ENCODE results near the gene PYM1.
"Not testable (repeated sequence)": the region's sequence is repeated elsewhere in the genome, so short reads cannot be mapped to it uniquely, and the experiment has no call there.

The PYM1 gene

DNA sequence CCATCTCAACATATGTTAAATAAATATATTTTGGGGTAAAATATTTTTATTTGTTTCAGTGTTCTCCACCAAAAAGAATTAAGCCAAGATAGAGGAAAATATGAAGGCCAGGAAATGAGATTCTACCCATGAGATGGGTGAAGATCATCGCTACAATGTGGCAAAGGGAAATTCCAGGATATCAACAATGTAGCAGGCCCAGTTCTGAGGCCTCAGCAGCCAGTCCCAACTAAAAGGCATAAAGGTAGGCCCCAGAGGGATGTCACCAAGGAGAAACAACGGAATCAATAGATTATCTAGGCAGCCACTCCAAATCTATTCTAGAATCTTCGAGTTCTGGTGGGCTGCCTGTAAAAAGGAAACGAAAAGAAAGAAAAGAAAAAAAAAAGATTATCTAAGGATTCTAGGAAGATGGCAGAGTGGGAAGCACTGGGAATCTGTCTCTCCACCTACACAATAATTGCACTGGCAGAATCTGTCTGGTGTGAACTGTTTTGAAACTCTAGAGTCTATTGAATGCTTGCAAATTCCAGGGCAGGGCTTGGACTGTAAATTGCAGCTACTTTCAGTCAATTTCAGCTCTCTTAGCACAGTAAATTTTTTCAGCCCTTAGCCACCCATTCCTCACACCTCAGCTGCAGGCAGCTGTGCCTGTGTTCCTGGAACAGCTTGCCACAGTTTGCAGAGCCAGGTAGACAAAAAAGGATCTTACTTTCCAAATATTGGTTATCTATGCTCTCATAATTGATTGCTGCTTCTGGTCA lies 51.8 kb downstream of the PYM1 start:
- TF ChIP-seq, protein P1, sequence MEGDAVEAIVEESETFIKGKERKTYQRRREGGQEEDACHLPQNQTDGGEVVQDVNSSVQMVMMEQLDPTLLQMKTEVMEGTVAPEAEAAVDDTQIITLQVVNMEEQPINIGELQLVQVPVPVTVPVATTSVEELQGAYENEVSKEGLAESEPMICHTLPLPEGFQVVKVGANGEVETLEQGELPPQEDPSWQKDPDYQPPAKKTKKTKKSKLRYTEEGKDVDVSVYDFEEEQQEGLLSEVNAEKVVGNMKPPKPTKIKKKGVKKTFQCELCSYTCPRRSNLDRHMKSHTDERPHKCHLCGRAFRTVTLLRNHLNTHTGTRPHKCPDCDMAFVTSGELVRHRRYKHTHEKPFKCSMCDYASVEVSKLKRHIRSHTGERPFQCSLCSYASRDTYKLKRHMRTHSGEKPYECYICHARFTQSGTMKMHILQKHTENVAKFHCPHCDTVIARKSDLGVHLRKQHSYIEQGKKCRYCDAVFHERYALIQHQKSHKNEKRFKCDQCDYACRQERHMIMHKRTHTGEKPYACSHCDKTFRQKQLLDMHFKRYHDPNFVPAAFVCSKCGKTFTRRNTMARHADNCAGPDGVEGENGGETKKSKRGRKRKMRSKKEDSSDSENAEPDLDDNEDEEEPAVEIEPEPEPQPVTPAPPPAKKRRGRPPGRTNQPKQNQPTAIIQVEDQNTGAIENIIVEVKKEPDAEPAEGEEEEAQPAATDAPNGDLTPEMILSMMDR (conservative IDR thresholded peaks at IDR 0.05), result no peak
- no peak overlapping the region for H3K27ac ChIP-seq

DNA sequence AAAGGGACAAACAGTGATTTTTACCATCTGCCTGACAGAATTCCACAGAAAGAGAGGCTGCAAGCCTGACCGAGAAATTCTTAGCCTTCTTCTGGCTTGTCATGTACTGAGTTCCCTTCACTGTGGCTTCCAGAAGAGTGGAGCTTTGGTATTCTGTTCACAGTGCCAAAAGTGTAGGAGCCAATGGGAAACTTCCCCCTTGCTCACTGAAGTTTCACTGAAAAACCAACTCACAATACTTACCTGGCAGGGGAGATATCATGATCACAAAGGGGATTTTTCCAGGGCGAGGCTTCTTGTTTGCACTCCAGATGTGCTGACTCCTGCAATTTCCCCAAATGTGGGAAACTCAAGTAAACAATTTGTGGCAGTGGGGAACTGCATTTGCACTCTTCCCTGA lies 53.3 kb downstream of the PYM1 start:
- H3K27ac ChIP-seq, result no peak overlapping the region
- TF ChIP-seq, protein P1 (conservative IDR thresholded peaks at IDR 0.05), result no peak

DNA sequence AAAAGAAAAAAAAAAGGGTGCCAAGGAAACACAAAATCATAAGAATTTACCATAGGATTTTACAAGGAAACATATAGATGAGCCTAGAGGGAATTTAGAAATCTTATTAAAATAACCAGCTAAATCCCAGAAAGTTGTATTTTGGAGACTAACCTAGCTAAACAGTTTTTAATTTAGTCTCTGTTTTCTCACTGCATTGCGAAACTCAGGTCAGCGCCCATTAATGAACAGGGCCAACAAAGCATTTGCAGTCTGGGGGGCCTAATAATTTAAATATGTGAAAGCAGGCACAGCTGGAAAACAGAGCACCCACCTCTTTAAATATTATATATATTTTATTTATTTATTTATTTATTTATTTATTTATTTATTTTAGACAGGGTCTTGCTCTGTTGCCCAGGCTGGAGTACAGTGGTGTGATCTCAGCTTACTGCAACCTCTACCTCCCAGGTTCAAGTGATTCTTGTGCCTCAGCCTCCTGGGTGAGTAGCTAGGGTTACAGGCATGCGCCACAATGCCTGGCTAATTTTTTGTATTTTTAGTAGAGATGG lies 61.2 kb downstream of the PYM1 start:
- H3K27ac ChIP-seq, result not testable (repeated sequence)

DNA sequence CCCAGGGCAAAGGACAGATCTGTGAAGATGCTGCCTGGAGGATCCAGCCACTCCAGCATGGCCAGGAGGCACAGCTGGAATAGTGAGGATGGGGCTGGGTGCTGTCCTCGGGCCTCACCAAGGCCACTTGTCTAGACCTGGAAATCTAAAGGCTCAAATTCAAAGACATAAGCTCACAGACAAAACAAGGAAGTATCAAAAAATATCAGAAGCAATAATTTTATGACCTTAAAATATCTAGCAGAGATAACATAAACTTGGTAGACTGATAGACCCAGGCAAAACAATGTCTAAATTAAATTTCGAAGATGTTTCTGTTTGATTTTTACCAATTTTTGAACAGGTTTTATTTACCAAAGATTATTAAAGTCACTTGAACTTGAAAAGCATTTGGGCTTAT lies 62.4 kb downstream of the PYM1 start:
- TF ChIP-seq, protein P1 (conservative IDR thresholded peaks at IDR 0.05), result no peak
- no peak overlapping the region for H3K27ac ChIP-seq

DNA sequence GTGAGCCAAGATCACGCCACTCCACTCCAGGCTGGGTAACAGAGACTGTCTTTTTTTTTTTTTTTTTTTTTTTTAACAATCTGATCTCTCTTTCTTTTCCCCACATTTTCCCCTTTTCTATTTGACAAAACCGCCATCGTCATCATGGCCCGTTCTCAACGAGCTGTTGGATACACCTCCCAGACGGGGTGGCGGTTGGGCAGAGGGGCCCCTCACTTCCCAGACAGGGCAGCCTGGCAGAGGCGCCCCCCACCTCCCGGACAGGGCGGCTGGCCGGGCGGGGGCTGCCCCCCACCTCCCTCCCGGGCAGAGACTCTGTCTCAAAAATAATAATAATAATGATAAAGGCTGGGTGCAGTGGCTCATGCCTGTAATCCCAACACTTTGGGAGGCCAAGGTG lies 64.8 kb downstream of the PYM1 start:
- not testable (repeated sequence) for H3K27ac ChIP-seq

DNA sequence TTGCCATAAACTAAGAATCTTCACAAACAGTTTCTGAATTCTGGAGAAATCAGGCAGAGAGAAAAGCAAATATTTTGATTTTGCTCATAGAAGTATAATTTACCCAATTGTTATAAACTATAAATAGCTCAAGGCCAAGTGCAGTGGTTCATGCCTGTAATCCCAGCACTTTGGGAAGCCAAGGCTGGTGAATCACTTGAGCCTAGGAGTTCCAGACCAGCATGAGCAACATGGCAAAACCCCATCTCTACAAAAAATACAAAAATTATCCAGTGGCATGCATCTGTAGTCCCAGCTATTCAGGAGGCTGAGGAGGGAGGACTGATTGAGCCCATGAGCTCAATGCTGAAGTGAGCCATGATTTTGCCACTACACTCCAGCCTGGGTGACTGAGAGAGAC lies 65.4 kb downstream of the PYM1 start:
- TF ChIP-seq, protein P1 (conservative IDR thresholded peaks at IDR 0.05), result no peak

DNA sequence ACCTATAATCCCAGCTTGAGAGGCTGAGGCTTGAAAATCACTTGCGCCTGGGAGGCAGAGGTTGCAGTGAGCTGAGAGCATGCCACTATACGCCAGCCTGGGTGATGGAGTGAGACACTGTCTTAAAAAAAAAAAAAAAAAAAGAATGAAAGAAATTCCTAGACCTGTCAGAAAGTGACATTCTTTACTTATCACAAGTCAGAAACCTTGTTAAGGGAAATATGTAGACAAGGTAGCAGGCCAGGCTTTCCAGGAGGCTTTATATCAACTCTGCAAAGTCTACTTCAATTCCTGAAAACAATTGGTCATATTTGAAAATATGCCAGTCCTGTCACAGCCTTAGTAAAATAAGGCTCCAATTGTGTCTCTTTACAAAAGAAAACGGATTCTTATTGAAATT lies 65.8 kb downstream of the PYM1 start:
- TF ChIP-seq, protein P1 (conservative IDR thresholded peaks at IDR 0.05), result no peak
- H3K27ac ChIP-seq, result no peak overlapping the region

More for the DNA sequence above, 65.4 kb downstream of the PYM1 start:
- no peak overlapping the region for H3K27ac ChIP-seq

DNA sequence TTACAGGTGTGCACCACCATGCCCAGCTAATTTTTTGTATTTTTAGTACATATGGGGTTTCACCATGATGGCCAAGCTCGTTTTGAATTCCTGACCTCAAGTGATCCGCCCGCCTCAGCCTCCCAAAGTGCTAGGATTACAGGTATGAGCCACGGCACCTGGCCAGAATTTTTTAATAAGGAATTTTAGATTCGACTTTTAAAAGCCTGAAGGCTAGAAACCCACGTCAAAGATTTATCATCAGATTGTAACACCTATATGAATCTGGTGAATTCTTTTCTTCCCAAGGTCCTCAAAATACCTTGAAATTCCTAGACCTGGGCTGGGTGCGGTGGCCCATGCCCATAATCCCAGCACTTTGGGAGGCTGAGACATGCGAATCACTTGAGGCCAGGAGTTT lies 66.3 kb downstream of the PYM1 start:
- H3K27ac ChIP-seq, result no peak overlapping the region
- TF ChIP-seq, protein P1 (conservative IDR thresholded peaks at IDR 0.05), result no peak
